Mesendoderm (in vitro differentiated cells): ENCODE measurements around the gene WWC1.
"Not testable (repeated sequence)": the region's sequence is repeated elsewhere in the genome, so short reads cannot be mapped to it uniquely, and the experiment has no call there.

ENCODE experiments used
- DNase-seq: peaks from one replicate; pipeline ENCODE4 v3.0.0; 2013
- H2AK5ac ChIP-seq: 2 replicates; pipeline ENCODE4 v1.6.1; 2013; ENCODE audit warnings: low read length, inconsistent platforms
- H2BK120ac ChIP-seq: 2 replicates; pipeline ENCODE4 v1.6.1; 2013; ENCODE audit warnings: low read depth, mild to moderate bottlenecking, low read length, moderate library complexity, mixed read lengths
- H2BK15ac ChIP-seq: replicated peaks from 2 replicates; pipeline ENCODE4 v1.6.1; 2013; ENCODE audit warnings: low read depth, mild to moderate bottlenecking, moderate library complexity
- H2BK5ac ChIP-seq: 2 replicates; pipeline ENCODE4 v1.6.1; 2013; ENCODE audit warnings: low read length, inconsistent platforms
- H3K18ac ChIP-seq: 2 replicates; pipeline ENCODE4 v1.6.1; 2013; ENCODE audit warnings: mild to moderate bottlenecking, low read length, mixed read lengths
- H3K23ac ChIP-seq: one replicate; pipeline ENCODE4 v1.6.1; 2013; ENCODE audit warnings: low read length
- H3K27ac ChIP-seq: 2 replicates; pipeline ENCODE4 v1.5.1; 2013; ENCODE audit warnings: low read depth, mild to moderate bottlenecking, inconsistent platforms, low read length, moderate library complexity
- H3K27me3 ChIP-seq: 2 replicates; pipeline ENCODE4 v1.6.1; 2013; ENCODE audit warnings: low read length, control low read depth, mild to moderate bottlenecking, inconsistent platforms; ENCODE audit not compliant: insufficient read depth, poor library complexity
- H3K36me3 ChIP-seq: 2 replicates; pipeline ENCODE4 v1.6.1; 2013; ENCODE audit warnings: low read length, inconsistent platforms; ENCODE audit not compliant: control insufficient read depth, insufficient read depth
- H3K4ac ChIP-seq: one replicate; pipeline ENCODE4 v1.6.1; 2013; ENCODE audit warnings: low read depth, mild to moderate bottlenecking, low read length, moderate library complexity
- H3K4me1 ChIP-seq: 2 replicates; pipeline ENCODE4 v1.6.1; 2013; ENCODE audit warnings: low read depth, low read length, inconsistent platforms; ENCODE audit not compliant: control insufficient read depth
- H3K4me2 ChIP-seq: 2 replicates; pipeline ENCODE4 v1.6.1; 2013; ENCODE audit warnings: low read length
- H3K4me3 ChIP-seq: 2 replicates; pipeline ENCODE4 v1.5.1; 2013; ENCODE audit warnings: mild to moderate bottlenecking, low read length
- H3K56ac ChIP-seq: one replicate; pipeline ENCODE4 v1.6.1; 2013; ENCODE audit warnings: low read length
- H3K79me1 ChIP-seq: 2 replicates; pipeline ENCODE4 v1.6.1; 2013; ENCODE audit warnings: low read length, inconsistent platforms
- H3K79me2 ChIP-seq: 2 replicates; pipeline ENCODE4 v1.6.1; 2013; ENCODE audit warnings: mild to moderate bottlenecking, low read length; ENCODE audit not compliant: control insufficient read depth, insufficient read depth
- H3K9ac ChIP-seq: 2 replicates; pipeline ENCODE4 v1.6.1; 2013; ENCODE audit warnings: low read length, inconsistent platforms
- H4K5ac ChIP-seq: one replicate; pipeline ENCODE4 v1.6.1; 2013; ENCODE audit warnings: low read length
- H4K8ac ChIP-seq: one replicate; pipeline ENCODE4 v1.6.1; 2013; ENCODE audit warnings: low read depth, mild to moderate bottlenecking, control low read depth, low read length, moderate library complexity
- WGBS: extraction: QIAGEN DNeasy Blood & Tissue Kit; methylation state at CpG from one replicate; pipeline ENCODE4 v1.1.7; 2013; ENCODE audit warnings: low lambda C conversion rate, missing lambda C conversion rate; ENCODE audit not compliant: insufficient coverage; ENCODE audit errors: extremely low coverage; 5-methylcytosine and 5-hydroxymethylcytosine counted together

WWC1 gene

DNA sequence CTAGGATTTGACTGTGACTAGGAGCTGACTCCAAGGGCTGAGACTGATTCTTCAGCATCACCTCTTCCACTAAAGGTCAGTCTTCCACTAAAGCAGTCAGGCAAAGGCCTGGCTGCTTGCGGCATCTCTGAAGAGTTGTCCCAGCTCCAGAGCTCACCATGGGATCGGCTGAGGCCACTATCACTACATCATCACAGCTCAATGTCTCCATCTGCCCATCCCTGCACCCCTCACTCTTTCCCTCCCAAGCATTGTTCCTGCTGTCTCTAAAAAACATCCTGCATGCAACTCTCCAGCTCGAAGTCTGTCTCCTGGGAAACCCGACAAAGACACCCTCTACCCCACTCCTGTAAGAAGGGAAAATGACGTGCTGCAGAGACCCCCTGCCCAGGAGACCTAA lies 15.5 kb upstream of the WWC1 start:
- Histone ChIP-seq H2AK5ac (no peak overlapping the region), H3K4me2 (no peak overlapping the region), H3K4me1 (peaks cover under 1% of the 10 kb centered on the region), H4K8ac (no peak overlapping the region), H3K79me2 (no peaks in the 10 kb centered on the region), H2BK120ac (no peak overlapping the region), H3K56ac (no peak overlapping the region), H3K9ac (no peak overlapping the region), H3K18ac (no peak overlapping the region), H3K27ac (no peak overlapping the region), H3K4ac (no peak overlapping the region), H4K5ac (no peak overlapping the region), H3K79me1 (no peaks in the 10 kb centered on the region), H3K23ac (no peak overlapping the region), H3K27me3 (no peaks in the 10 kb centered on the region), H3K4me3 (no peak overlapping the region), H3K36me3 (no peaks in the 10 kb centered on the region), H2BK5ac (no peak overlapping the region), H2BK15ac (no peak overlapping the region)
- DNase-seq: no peak
- no CpG with 5 or more reads among the region's 5 CpGs for WGBS

- Histone ChIP-seq H3K23ac (no peak overlapping the region), H3K36me3 (no peaks in the 10 kb centered on the region)
Measured at GRCh38 chr5:168282120-168282519, 9.3 kb upstream of the WWC1 start.

DNA sequence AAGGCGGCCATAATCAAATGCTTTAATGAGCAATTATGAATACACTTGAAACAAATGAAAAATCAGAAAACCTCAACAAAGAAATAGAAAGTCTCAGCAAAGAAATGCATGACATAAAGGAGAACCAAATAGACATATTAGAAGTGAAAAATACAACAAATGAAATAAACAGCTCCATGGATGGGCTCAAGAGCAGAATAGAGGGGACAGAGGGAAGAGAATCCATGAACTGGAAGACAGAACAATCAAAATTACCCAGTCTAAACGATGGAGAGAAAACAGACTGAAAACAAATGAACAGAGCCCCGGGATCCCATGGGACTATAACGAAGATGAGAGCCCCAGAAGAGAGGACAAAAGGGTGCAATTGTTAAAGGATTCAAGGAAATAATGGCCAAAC lies 6.6 kb upstream of the WWC1 start:
- H3K4me3 ChIP-seq: no peak overlapping the region
- no peak overlapping the region for H3K18ac ChIP-seq
- no peak overlapping the region for H3K27ac ChIP-seq
- no peaks in the 10 kb centered on the region for H3K27me3 ChIP-seq
- H3K4me1 ChIP-seq: no peaks in the 10 kb centered on the region
- H4K5ac ChIP-seq: no peak overlapping the region
- H2BK15ac ChIP-seq: no peak overlapping the region
- H3K9ac ChIP-seq: no peak overlapping the region
- WGBS: no CpG with 5 or more reads among the region's 4 CpGs
- no peak overlapping the region for H2AK5ac ChIP-seq
- no peaks in the 10 kb centered on the region for H3K79me2 ChIP-seq
- no peak overlapping the region for H3K23ac ChIP-seq
- DNase-seq: no peak
- no peak overlapping the region for H3K4me2 ChIP-seq
- H3K36me3 ChIP-seq: no peaks in the 10 kb centered on the region
- no peak overlapping the region for H2BK5ac ChIP-seq
- H3K4ac ChIP-seq: no peak overlapping the region
- H3K56ac ChIP-seq: no peak overlapping the region
- no peaks in the 10 kb centered on the region for H3K79me1 ChIP-seq
- no peak overlapping the region for H2BK120ac ChIP-seq
- no peak overlapping the region for H4K8ac ChIP-seq

More at GRCh38 chr5:168282120-168282519, 9.3 kb upstream of the WWC1 start:
- Histone ChIP-seq H4K8ac (no peak overlapping the region), H3K79me2 (no peaks in the 10 kb centered on the region), H3K27ac (no peak overlapping the region), H2BK15ac (no peak overlapping the region), H4K5ac (no peak overlapping the region), H3K4me2 (no peak overlapping the region), H2BK120ac (no peak overlapping the region), H3K56ac (no peak overlapping the region), H3K27me3 (no peaks in the 10 kb centered on the region), H3K4me1 (no peaks in the 10 kb centered on the region), H3K4me3 (no peak overlapping the region), H3K9ac (no peak overlapping the region), H3K79me1 (no peaks in the 10 kb centered on the region), H2AK5ac (no peak overlapping the region), H3K18ac (no peak overlapping the region), H3K4ac (no peak overlapping the region), H2BK5ac (no peak overlapping the region)
- DNase-seq: no peak
- WGBS: no CpG with 5 or more reads among the region's 7 CpGs

DNA sequence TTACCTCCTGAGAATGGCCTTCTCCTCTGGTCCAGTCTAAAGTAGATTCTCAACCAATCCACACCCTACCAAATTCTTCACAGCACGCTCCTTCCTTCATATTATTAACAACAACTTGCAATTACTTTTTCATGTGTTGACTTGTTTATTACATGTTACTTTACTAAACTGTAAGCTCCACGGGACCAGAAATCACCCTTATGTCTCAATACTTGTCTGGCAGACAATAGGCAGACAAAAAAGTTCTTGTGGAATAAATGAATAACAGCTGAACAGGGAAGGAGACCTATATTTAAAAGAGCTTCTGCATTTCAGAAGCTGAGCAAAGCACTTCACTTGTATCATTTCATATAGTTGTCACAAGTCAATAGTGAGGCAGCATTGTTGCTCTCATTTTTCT lies 5.7 kb upstream of the WWC1 start:
- Histone ChIP-seq H3K79me2 (no peaks in the 10 kb centered on the region), H2BK15ac (no peak overlapping the region), H3K4me2 (no peak overlapping the region), H3K4me1 (no peaks in the 10 kb centered on the region), H3K79me1 (no peaks in the 10 kb centered on the region), H3K36me3 (no peaks in the 10 kb centered on the region), H3K9ac (no peak overlapping the region), H2AK5ac (no peak overlapping the region), H3K56ac (no peak overlapping the region), H3K4ac (no peak overlapping the region), H4K5ac (no peak overlapping the region), H2BK120ac (no peak overlapping the region), H2BK5ac (no peak overlapping the region), H4K8ac (no peak overlapping the region), H3K23ac (no peak overlapping the region), H3K18ac (no peak overlapping the region), H3K27ac (no peak overlapping the region), H3K4me3 (no peak overlapping the region), H3K27me3 (no peaks in the 10 kb centered on the region)
- no peak for DNase-seq
- WGBS: 100% methylated on average over 1 of the region's 2 CpGs

GRCh38 chr5:168286386-168286785 lies 5.1 kb upstream of the WWC1 start:
- H3K4me3 ChIP-seq: no peak overlapping the region
- H2BK120ac ChIP-seq: no peak overlapping the region
- H2BK5ac ChIP-seq: no peak overlapping the region
- no CpG with 5 or more reads among the region's 6 CpGs for WGBS
- DNase-seq: peak; percentile 86
- no peak overlapping the region for H3K23ac ChIP-seq
- no peaks in the 10 kb centered on the region for H3K79me2 ChIP-seq
- no peaks in the 10 kb centered on the region for H3K79me1 ChIP-seq
- H3K27me3 ChIP-seq: no peaks in the 10 kb centered on the region
- H3K36me3 ChIP-seq: no peaks in the 10 kb centered on the region
- no peak overlapping the region for H3K9ac ChIP-seq
- H3K4me2 ChIP-seq: no peak overlapping the region
- H4K8ac ChIP-seq: no peak overlapping the region
- no peak overlapping the region for H3K56ac ChIP-seq
- H2AK5ac ChIP-seq: no peak overlapping the region
- H3K27ac ChIP-seq: no peak overlapping the region
- H3K18ac ChIP-seq: no peak overlapping the region
- no peak overlapping the region for H3K4ac ChIP-seq
- H3K4me1 ChIP-seq: no peaks in the 10 kb centered on the region
- no peak overlapping the region for H4K5ac ChIP-seq
- H2BK15ac ChIP-seq: no peak overlapping the region

DNA sequence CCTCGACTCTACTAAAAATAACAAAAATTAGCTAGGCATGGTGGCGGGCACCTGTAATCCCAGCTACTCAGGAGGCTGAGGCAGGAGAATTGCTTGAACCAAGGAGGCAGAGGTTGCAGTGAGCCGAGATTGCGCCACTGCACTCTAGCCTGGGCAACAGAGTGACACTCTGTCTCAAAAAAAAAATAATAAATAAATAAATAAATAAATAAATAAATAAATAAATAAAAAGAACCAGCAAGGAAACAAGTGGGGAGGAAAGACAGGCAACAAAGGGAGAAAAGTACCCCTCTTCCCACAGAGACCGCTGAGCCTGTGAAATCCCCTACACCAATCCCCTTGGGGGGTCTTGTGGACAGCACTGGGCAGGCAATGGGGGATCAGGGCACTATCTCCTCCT lies 4.6 kb upstream of the WWC1 start:
- H2BK120ac ChIP-seq, H4K5ac ChIP-seq, H3K23ac ChIP-seq, H3K4ac ChIP-seq, H2BK5ac ChIP-seq, DNase-seq, H3K18ac ChIP-seq, H4K8ac ChIP-seq, H3K4me2 ChIP-seq, H3K9ac ChIP-seq, H3K27me3 ChIP-seq, H3K4me3 ChIP-seq, H2AK5ac ChIP-seq, H3K36me3 ChIP-seq, H3K79me2 ChIP-seq, H3K79me1 ChIP-seq, H2BK15ac ChIP-seq, H3K27ac ChIP-seq, H3K4me1 ChIP-seq: not testable (repeated sequence)
- H3K56ac ChIP-seq: peak overlapping the region; percentile 42
- no CpG with 5 or more reads among the region's 5 CpGs for WGBS
